ENCODE data around the gene DMRTB1. TPM values are rescaled to one million over a fixed set of nuclear protein-coding genes. Genes with fewer than 3 reads are reported as not detected.

The DMRTB1 gene
- polyA plus RNA-seq, 3 donors = not detected

GRCh38 chr1:53511933-53512806, 53.0 kb downstream of the DMRTB1 start:
- Mint-ChIP-seq H3K4me1 (peaks cover 5% of the 10 kb centered on the region), H3K27ac (no peak overlapping the region), H3K36me3 (no peaks in the 10 kb centered on the region), H3K27me3 (ENCODE audit: low read depth in 3 of 3) (peaks cover 0 to 6% (median 3%) of the 10 kb centered on the region in 3 donors), H3K4me3 (no peak overlapping the region), H3K9me3 (no peaks in the 10 kb centered on the region)
- WGBS (ENCODE audit: insufficient coverage) = 73% methylated on average over 11 of the region's 19 CpGs
- Histone ChIP-seq H3K9me3 (replicated peaks in 1 of 2; ENCODE audit: control insufficient read depth in 1 of 2, insufficient read depth in 1 of 2, low read length in 2 of 2) (no peaks in the 10 kb centered on the region), H3K79me2 (ENCODE audit: insufficient read depth, low read length) (no peaks in the 10 kb centered on the region), H3K4me3 (replicated peaks in 1 of 3; ENCODE audit: low read depth in 2 of 3, low read length in 3 of 3) (no peak overlapping the region), H3K9ac (ENCODE audit: insufficient read depth, low read length, poor library complexity, severe bottlenecking) (no peak overlapping the region), H4K20me1 (ENCODE audit: insufficient read depth, low read length) (no peaks in the 10 kb centered on the region), H3K27ac (ENCODE audit: low read depth in 1 of 2, low read length in 2 of 2) (no peak overlapping the region), H3K4me2 (replicated peaks; ENCODE audit: extremely low read depth, low read length, poor library complexity, severe bottlenecking) (no peak overlapping the region), H3K27me3 (ENCODE audit: control insufficient read depth in 2 of 2, insufficient read depth in 2 of 2, low read length in 2 of 2) (no peaks in the 10 kb centered on the region), H3K4me1 (ENCODE audit: control insufficient read depth in 1 of 2, insufficient read depth in 2 of 2, low read length in 2 of 2) (no peaks in the 10 kb centered on the region), H3K36me3 (replicated peaks in 1 of 2; ENCODE audit: control insufficient read depth in 1 of 2, insufficient read depth in 2 of 2, low read length in 2 of 2) (no peaks in the 10 kb centered on the region), H2AFZ (ENCODE audit: insufficient read depth, low read depth, low read length, poor library complexity, severe bottlenecking) (no peak overlapping the region)
- no peak for TF ChIP-seq CTCF (IDR thresholded peaks at IDR 0.05)
- DNase-seq = no peak
- intact Hi-C loops (cut with micrococcal nuclease) = no loop called here

- Histone ChIP-seq H3K36me3 (replicated peaks in 1 of 2; ENCODE audit: control insufficient read depth in 1 of 2, insufficient read depth in 2 of 2, low read length in 2 of 2) (no peaks in the 10 kb centered on the region), H3K4me2 (replicated peaks; ENCODE audit: extremely low read depth, low read length, poor library complexity, severe bottlenecking) (no peak overlapping the region), H3K27me3 (ENCODE audit: control insufficient read depth in 2 of 2, insufficient read depth in 2 of 2, low read length in 2 of 2) (no peaks in the 10 kb centered on the region), H3K79me2 (ENCODE audit: insufficient read depth, low read length) (no peaks in the 10 kb centered on the region), H2AFZ (ENCODE audit: insufficient read depth, low read depth, low read length, poor library complexity, severe bottlenecking) (no peak overlapping the region), H3K4me3 (replicated peaks in 1 of 3; ENCODE audit: low read depth in 2 of 3, low read length in 3 of 3) (no peak overlapping the region), H3K27ac (ENCODE audit: low read depth in 1 of 2, low read length in 2 of 2) (no peak overlapping the region), H3K4me1 (ENCODE audit: control insufficient read depth in 1 of 2, insufficient read depth in 2 of 2, low read length in 2 of 2) (no peaks in the 10 kb centered on the region), H4K20me1 (ENCODE audit: insufficient read depth, low read length) (no peaks in the 10 kb centered on the region), H3K9me3 (replicated peaks in 1 of 2; ENCODE audit: control insufficient read depth in 1 of 2, insufficient read depth in 1 of 2, low read length in 2 of 2) (no peaks in the 10 kb centered on the region), H3K9ac (ENCODE audit: insufficient read depth, low read length, poor library complexity, severe bottlenecking) (no peak overlapping the region)
- no peak for DNase-seq
- H3K9me3 Mint-ChIP-seq = no peaks in the 10 kb centered on the region
- peaks cover 5% of the 10 kb centered on the region for H3K4me1 Mint-ChIP-seq
- H3K27ac Mint-ChIP-seq = no peak overlapping the region
- intact Hi-C loops (cut with micrococcal nuclease) = no loop called here
- WGBS (ENCODE audit: insufficient coverage) = 90% methylated on average over 19 of the region's 22 CpGs
- no peak for TF ChIP-seq CTCF (IDR thresholded peaks at IDR 0.05)
- H3K4me3 Mint-ChIP-seq = no peak overlapping the region
- no peaks in the 10 kb centered on the region for H3K36me3 Mint-ChIP-seq
- H3K27me3 Mint-ChIP-seq (ENCODE audit: low read depth in 3 of 3) = peaks cover 0 to 7% (median 7%) of the 10 kb centered on the region in 3 donors
Observed at GRCh38 chr1:53512807-53513755, 53.9 kb downstream of the DMRTB1 start.
